Endometrial microvascular endothelial cells (primary cell): Measurements from ENCODE around the gene ASGR1. TPM values are rescaled to one million over a fixed set of nuclear protein-coding genes. Genes with fewer than 3 reads are reported as not detected.
"Not testable (repeated sequence)": the region's sequence is repeated elsewhere in the genome, so short reads cannot be mapped to it uniquely, and the experiment has no call there.

ENCODE experiments used
- in situ Hi-C: cut with HindIII; loops from 2 replicates; pipeline ENCODE4 v1.10.0; 2017; ENCODE audit warnings: low sequenced_read_pairs, low pct_unique_long_range_greater_than_20kb; ENCODE audit errors: inconsistent ontology term
- total RNA-seq: library from RNA; depleted of rRNA; stranded (reverse); fragments of >200 nt; gene quantifications from one replicate; pipeline ENCODE4 v1.2.3, GENCODE V29; 2015; ENCODE audit errors: inconsistent ontology term

Gene ASGR1
- total RNA-seq, 1 donor from 2014 or later, result not detected

DNA sequence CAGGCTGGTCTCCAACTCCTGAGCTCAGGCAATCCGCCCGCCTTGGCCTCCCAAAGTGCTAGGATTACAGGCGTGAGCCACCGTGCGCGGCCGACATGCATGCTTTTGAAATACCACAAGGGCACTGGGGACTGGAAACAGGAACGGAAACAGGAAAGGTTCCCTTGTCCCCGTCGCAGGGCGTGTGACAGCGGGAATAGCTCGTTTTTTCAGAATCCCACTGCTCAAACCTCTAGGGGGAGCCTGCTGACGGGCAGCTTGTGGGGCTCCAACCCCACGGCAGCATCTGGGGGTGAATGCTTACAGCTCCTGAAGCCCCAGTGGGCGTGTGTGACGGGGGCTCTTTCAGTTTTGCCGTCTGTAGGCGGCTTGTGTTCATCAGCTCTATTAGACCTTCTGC lies 45.7 kb downstream of the ASGR1 start:
- in situ Hi-C loops, result no loop called here

DNA sequence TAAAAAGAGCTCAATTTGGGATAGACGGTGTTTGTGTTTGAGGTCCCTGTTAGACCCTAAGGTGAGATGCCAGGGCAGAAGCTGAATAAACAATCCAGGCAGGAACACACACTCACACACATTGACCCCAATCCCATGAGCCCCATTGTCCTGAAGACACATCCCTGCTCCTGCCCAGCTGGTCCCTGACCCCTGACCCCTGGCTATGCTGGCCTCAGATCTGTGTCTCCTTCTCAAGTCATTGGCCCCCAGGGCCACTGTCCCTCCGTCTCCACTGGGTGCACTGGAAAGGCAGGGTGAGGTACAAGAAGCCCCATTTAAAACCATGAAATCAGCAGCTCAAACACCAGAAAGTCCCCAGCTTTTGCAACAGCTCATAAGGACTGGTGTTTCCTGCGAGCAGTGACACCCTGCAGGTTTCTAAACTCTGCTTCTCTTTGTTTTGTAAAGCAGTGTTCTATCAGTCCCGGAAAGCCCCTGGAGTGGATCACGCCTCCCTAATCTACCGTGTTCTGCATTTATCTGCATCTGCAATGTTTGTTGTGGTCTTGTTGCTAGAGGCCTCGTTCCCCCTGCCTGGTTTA lies 46.6 kb downstream of the ASGR1 start:
- in situ Hi-C loops, result no loop called here

DNA sequence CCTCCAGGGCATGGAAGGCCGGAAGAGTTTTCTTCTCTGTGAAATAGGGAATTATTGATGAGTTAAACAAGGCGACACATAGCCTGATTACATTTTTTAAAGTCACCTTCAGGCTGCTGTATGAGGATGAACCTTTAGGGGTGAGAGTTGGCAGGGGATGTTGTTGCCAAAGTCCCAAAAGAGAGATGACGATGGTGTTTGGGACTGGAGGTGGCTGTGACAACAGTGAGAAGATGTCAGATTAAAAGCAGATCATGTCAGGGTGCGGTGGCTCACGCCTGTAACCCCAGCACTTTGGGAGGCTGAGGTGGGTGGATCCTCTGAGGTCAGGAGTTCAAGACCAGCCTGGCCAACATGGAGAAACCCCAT lies 47.8 kb downstream of the ASGR1 start:
- in situ Hi-C loops, result no loop called here

DNA sequence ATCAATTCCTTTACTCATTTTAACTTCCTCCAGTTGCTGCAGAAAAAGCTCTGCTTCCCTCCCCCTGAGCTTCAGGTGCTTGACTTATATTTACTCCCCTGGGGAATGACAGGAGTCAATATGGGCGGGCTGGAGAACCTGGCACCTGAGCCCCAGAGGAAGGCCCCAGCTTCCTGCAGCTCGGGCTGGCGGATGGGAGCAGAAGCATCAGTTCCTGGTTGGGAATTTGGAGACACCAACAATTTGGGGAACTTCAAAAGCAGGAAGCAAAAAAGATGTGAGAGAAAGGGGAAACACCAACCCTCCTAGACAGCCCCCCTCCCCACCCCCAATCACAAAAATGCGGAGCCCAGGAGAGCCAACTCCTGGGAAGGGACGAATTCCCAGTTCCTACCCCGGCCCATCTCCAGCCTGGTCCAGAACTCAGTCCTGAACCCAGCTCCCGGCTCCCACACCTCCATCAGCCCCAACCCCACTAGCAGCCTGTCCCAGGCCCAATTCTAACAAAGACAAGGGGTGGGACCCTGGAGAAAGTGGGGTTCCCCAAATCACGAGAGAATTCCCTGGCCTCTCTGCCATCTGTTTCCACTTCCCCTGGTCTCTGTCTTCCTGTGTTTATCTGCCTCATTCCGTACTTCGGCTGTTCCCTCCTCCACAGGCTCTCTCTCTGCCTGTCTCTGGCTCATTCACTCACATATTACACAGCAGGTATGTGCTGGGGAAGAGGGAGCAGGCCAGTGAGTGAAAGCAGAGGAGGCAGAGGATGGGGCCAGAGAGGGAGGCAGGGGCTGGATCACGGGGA lies 48.3 kb downstream of the ASGR1 start:
- in situ Hi-C loops, result no loop called here

DNA sequence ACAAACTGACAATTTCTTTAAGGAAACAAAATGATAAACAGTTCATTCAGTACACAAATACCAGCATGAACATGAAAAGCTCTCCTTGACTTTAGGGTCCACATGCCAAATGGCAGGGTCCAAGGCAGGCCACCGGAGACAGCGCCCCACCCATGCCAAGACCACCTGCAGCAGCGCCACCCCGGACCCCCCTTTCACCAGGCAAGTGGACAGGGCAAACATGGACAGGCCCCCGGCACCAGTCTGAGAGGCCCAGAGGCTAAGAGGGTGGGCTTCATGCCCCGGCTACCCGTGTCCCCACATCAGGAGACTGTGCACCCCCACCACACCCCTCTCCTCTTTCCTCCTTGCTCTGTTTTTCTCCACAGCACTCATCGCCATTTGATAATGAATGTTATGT lies 49.9 kb downstream of the ASGR1 start:
- in situ Hi-C loops, result no loop called here

DNA sequence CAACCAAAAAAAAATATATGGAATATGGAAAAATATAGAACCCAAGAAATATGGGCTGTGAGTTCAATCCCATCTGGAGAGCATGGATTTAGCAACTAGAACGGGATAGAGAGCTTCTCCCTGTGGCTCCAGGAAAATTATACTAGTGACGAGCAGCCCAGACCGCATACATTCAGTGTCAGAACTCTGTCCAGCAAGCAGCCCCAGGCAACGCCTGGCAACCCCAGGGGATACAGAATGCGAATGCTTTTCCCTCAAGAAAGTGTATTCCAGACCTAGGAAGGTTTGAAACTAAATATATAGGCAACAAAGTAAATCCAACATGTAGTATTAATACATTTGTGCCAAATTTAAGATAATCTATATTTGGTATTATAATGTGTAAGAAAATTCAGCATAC lies 51.0 kb downstream of the ASGR1 start:
- in situ Hi-C loops, result no loop called here

DNA sequence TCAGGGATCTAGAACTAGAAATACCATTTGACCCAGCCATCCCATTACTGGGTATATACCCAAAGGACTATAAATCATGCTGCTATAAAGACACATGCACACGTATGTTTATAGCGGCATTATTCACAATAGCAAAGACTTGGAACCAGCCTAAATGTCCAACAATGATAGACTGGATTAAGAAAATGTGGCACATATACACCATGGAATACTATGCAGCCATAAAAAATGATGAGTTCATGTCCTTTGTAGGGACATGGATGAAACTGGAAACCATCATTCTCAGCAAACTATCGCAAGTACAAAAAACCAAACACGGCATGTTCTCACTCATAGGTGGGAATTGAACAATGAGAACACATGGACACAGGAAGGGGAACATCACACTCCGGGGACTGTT lies 51.7 kb downstream of the ASGR1 start:
- in situ Hi-C loops, result not testable (repeated sequence)

DNA sequence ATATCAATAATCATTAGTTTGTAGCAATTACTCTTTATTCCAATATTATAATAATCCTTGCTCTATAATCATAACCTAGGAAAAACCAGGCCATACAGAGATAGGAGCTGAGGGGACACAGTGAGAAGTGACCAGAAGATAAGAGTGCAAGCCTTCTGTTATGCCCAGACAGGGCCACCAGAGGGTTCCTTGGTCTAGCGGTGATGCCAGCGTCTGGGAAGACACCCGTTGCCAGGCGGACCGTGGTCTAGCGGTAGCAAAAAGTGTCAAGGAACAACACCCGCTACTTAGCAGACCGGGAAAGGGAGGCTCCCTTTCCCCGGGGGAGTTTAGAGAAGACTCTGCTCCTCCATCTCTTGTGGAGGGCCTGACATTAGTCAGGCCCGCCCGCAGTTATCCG lies 52.8 kb downstream of the ASGR1 start:
- in situ Hi-C loops, result not testable (repeated sequence)

DNA sequence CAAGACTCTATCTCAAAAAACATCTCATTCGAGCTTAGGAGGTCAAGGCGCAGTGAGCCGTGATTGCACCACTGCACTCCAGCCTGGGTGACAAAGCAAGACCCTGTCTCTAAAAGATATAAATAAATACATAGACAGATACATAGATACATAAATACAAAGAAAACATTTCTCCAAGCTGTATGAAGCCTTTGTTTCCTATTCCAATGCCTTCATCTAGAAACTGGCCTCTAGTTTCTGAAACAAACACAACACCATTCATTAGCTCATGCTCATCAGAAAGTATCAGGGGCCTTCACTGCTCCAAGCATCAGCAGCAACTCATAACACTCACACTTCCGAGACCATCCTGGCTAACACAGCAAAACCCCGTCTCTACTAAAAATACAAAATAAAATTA lies 54.2 kb downstream of the ASGR1 start:
- in situ Hi-C loops, result no loop called here

DNA sequence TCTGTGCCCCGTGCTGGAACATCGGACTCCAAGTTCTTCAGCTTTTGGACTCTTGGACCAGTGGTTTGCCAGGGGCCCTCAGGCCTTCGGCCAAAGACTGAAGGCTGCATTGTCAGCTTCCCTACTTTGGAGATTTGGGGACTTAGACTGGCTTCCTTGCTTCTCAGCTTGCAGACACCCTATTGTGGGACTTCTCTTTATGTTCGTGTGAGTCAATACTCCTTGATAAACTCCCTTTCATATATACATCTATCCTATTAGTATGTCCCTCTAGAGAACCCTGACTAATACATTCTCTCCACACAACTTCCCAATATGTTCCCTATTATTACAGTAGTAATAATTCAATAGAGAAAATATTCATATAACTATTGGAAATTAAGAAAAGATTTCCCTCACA lies 55.3 kb downstream of the ASGR1 start:
- in situ Hi-C loops, result no loop called here

Other genes with a start within 250 kb of the ASGR1 start
- gene ALOX12, start 183.3 kb downstream of the ASGR1 start, total RNA-seq, result not detected
- 302 TPM for gene RNASEK, start 166.7 kb downstream of the ASGR1 start, total RNA-seq
- gene BCL6B, start 156.3 kb downstream of the ASGR1 start, total RNA-seq, result 67.7 TPM
- gene SLC16A13, start 143.4 kb downstream of the ASGR1 start, total RNA-seq, result 2.0 TPM
- not detected for gene SLC16A11, start 135.3 kb downstream of the ASGR1 start, total RNA-seq
- gene CLEC10A, start 99.1 kb downstream of the ASGR1 start, total RNA-seq, result not detected
- not detected for gene ASGR2, start 64.5 kb downstream of the ASGR1 start, total RNA-seq
- 5.9 TPM for gene DLG4, start 40.5 kb upstream of the ASGR1 start, total RNA-seq
- 357 TPM for gene ACADVL, start 40.6 kb upstream of the ASGR1 start, total RNA-seq
- 31.8 TPM for gene DVL2, start 55.1 kb upstream of the ASGR1 start, total RNA-seq
- 65.3 TPM for gene PHF23, start 60.1 kb upstream of the ASGR1 start, total RNA-seq
- gene GABARAP, start 63.1 kb upstream of the ASGR1 start, total RNA-seq, result 154 TPM
- 55.9 TPM for gene CTDNEP1, start 72.4 kb upstream of the ASGR1 start, total RNA-seq
- gene ELP5, start 72.8 kb upstream of the ASGR1 start, total RNA-seq, result 46.6 TPM
- gene CLDN7, start 83.1 kb upstream of the ASGR1 start, total RNA-seq, result 16.4 TPM
- gene SLC2A4, start 102.3 kb upstream of the ASGR1 start, total RNA-seq, result not detected
- gene YBX2, start 115.3 kb upstream of the ASGR1 start, total RNA-seq, result not detected
- 666 TPM for gene EIF5A, start 128.3 kb upstream of the ASGR1 start, total RNA-seq
- 39.7 TPM for gene GPS2, start 136.0 kb upstream of the ASGR1 start, total RNA-seq
- gene NEURL4, start 150.0 kb upstream of the ASGR1 start, total RNA-seq, result 15.1 TPM
- gene ACAP1, start 157.2 kb upstream of the ASGR1 start, total RNA-seq, result not detected
- gene KCTD11, start 172.8 kb upstream of the ASGR1 start, total RNA-seq, result 7.8 TPM
- not detected for gene TMEM95, start 175.8 kb upstream of the ASGR1 start, total RNA-seq
- gene TNK1, start 201.7 kb upstream of the ASGR1 start, total RNA-seq, result not detected
- 55.8 TPM for gene PLSCR3, start 215.2 kb upstream of the ASGR1 start, total RNA-seq
- gene TMEM256, start 224.7 kb upstream of the ASGR1 start, total RNA-seq, result 109 TPM
- gene NLGN2, start 228.5 kb upstream of the ASGR1 start, total RNA-seq, result 3.4 TPM
- not detected for gene SPEM1, start 241.0 kb upstream of the ASGR1 start, total RNA-seq
- gene SPEM2, start 246.2 kb upstream of the ASGR1 start, total RNA-seq, result not detected
- not detected for gene SPEM3, start 249.5 kb upstream of the ASGR1 start, total RNA-seq